Smooth muscle cell (in vitro differentiated cells): Measurements from ENCODE around the gene EME2. TPM values are rescaled to one million over a fixed set of nuclear protein-coding genes. Genes with fewer than 3 reads are reported as not detected.

ENCODE experiments used
- DNase-seq: peaks from one replicate; lab custom pipeline; 2025; ENCODE audit not compliant: unreplicated experiment; lab: John Stamatoyannopoulos, UW
- H2AFZ ChIP-seq: fragments of 200-600 bp; sonication (generic); 2 replicates; pipeline ENCODE4 v1.6.0; 2016; ENCODE audit warnings: antibody characterized with exemption, low read depth, mild to moderate bottlenecking
- H3F3A ChIP-seq: fragments of 200-600 bp; sonication (generic); 2 replicates; pipeline ENCODE4 v1.6.0; 2017; ENCODE audit warnings: antibody characterized with exemption, low read depth
- H3K27ac ChIP-seq: fragments of 200-600 bp; sonication (generic); 2 replicates; pipeline ENCODE4 v1.5.1; 2016; ENCODE audit warnings: low read depth, mild to moderate bottlenecking
- H3K27me3 ChIP-seq: fragments of 200-600 bp; sonication (generic); 2 replicates; pipeline ENCODE4 v1.6.1; 2016; ENCODE audit warnings: low read depth, mild to moderate bottlenecking
- H3K36me3 ChIP-seq: fragments of 200-600 bp; sonication (generic); 2 replicates; pipeline ENCODE4 v1.5.1; 2016; ENCODE audit warnings: low read depth
- H3K4me1 ChIP-seq: fragments of 200-600 bp; sonication (generic); 2 replicates; pipeline ENCODE4 v1.5.1; 2016; ENCODE audit warnings: low read depth
- H3K4me2 ChIP-seq: fragments of 200-600 bp; sonication (generic); 2 replicates; pipeline ENCODE4 v1.6.0; 2016; ENCODE audit warnings: mild to moderate bottlenecking
- H3K4me3 ChIP-seq: fragments of 200-600 bp; sonication (generic); 2 replicates; pipeline ENCODE4 v1.5.1; 2016; ENCODE audit warnings: mild to moderate bottlenecking
- H3K79me2 ChIP-seq: fragments of 200-600 bp; sonication (generic); 2 replicates; pipeline ENCODE4 v1.6.0; 2016; ENCODE audit warnings: low read depth, mild to moderate bottlenecking
- H3K9ac ChIP-seq: fragments of 200-600 bp; sonication (generic); 2 replicates; pipeline ENCODE4 v1.6.0; 2016; ENCODE audit warnings: low read depth
- H3K9me3 ChIP-seq: fragments of 200-600 bp; sonication (generic); replicated peaks from 2 replicates; pipeline ENCODE4 v1.5.1; 2016; ENCODE audit warnings: low read depth
- H4K20me1 ChIP-seq: fragments of 200-600 bp; sonication (generic); 2 replicates; pipeline ENCODE4 v1.6.0; 2016; ENCODE audit warnings: low read depth
- CTCF ChIP-seq: fragments of 200-600 bp; sonication (generic); IDR thresholded peaks from 2 replicates; pipeline ENCODE4 v1.5.1; 2017; ENCODE audit warnings: borderline replicate concordance, mild to moderate bottlenecking, antibody characterized with exemption; ENCODE audit not compliant: insufficient read depth, poor library complexity, severe bottlenecking
- whole genome bisulfite sequencing: methylation state at CpG from one replicate; pipeline ENCODE4 v1.1.7; 2016; ENCODE audit warnings: low lambda C conversion rate; 5-methylcytosine and 5-hydroxymethylcytosine counted together
- polyA plus RNA-seq: library from polyadenylated mRNA; unstranded; fragments of >200 nt; fragmentation: Nextera tagmentation; extraction: Ambion mirVana; gene quantifications from 2 replicates; pipeline ENCODE4 v1.2.1, GENCODE V29; 2016
- total RNA-seq: library from RNA; depleted of rRNA; stranded (reverse); fragments of >200 nt; gene quantifications from 2 replicates; pipeline ENCODE4 v1.2.3, GENCODE V29; 2014

EME2 gene
- total and polyA plus RNA-seq, 2 experiments from 2014 or later = 3.6 to 3.8 TPM

DNA sequence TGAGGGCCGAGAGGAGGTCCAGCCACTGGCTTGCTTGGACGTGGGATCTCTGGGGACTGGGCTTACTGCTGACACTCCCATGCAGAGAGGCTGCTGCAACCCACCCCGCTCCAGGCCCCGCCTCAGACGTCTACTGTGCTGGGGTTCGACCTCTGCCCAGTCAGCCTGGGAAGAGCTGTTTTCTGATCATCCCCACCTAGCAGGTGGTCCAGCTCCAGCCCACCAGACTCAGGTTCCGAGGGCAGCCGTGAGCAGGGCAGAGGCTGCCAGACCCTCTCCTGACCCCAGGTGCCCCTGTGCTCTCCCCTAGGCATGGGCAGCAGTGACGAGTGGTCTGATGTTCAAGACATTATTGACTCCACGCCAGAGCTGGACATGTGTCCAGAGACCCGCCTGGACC lies 24.7 kb upstream of the EME2 start:
- no peaks in the 10 kb centered on the region for H3K4me1 ChIP-seq
- no peak overlapping the region for H3K4me2 ChIP-seq
- peaks cover 6% of the 10 kb centered on the region for H3F3A ChIP-seq
- no peaks in the 10 kb centered on the region for H3K9me3 ChIP-seq
- H2AFZ ChIP-seq = no peak overlapping the region
- H3K9ac ChIP-seq = no peak overlapping the region
- WGBS = 92% methylated on average over 11 of the region's 11 CpGs
- peaks cover 6% of the 10 kb centered on the region for H4K20me1 ChIP-seq
- no peak overlapping the region for H3K27ac ChIP-seq
- TF ChIP-seq CTCF = no peak
- H3K36me3 ChIP-seq = no peaks in the 10 kb centered on the region
- DNase-seq = no peak
- no peak overlapping the region for H3K4me3 ChIP-seq
- no peaks in the 10 kb centered on the region for H3K27me3 ChIP-seq
- no peaks in the 10 kb centered on the region for H3K79me2 ChIP-seq

DNA sequence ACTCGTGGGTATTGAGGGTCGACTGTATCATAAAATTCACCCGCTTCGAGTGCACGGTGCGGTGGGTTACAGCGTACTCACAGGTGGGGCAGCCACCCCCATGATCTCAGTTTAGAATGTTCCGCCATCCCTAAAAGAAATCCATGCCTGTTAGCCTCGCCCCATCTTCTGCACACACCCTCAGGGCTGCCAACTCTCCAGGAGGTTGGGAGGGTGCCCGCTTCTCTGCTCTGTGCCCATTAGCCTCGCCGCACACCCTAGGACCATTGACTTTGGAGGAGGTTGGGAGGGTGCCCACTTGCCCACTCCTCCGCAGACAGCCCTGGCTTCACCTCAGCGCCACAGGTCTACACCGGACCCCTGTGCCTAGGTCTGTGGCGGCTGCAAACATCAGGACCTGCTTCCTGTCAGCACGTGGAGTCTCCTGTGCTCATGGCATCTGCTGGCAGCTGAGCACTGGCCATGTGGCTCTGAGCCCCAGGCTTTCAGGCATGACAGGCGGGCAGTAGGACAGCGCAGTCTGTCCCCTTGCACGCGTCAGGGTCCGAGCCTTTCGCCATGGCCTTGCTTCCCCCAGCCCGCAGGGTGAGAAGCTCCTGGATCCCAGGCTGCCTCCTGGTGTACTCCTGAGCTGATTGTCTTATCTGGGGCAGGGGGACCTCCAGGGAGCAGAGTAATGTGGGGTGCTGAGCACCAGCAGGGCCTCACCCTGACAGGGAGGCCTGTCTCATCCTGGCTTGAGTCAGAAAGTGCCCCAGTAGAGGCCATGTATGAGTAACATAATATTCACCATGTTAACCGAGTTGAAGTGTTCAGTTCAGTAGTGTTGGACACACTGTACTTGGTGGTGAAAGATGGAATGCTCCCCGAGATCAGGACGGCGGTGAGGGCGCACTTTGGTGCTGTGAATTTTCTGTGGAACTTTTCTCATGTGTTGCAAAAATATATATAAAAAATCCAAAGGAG lies 23.2 kb upstream of the EME2 start:
- Histone ChIP-seq H3K79me2 (no peaks in the 10 kb centered on the region), H3F3A (peaks cover 9% of the 10 kb centered on the region), H3K9ac (no peak overlapping the region), H3K4me3 (no peak overlapping the region), H2AFZ (no peak overlapping the region), H3K36me3 (no peaks in the 10 kb centered on the region), H3K4me1 (no peaks in the 10 kb centered on the region), H3K27me3 (no peaks in the 10 kb centered on the region), H3K27ac (no peak overlapping the region), H3K9me3 (no peaks in the 10 kb centered on the region), H4K20me1 (peaks cover 6% of the 10 kb centered on the region), H3K4me2 (no peak overlapping the region)
- no peak for DNase-seq
- WGBS = 97% methylated on average over 29 of the region's 29 CpGs
- TF ChIP-seq CTCF = no peak

DNA sequence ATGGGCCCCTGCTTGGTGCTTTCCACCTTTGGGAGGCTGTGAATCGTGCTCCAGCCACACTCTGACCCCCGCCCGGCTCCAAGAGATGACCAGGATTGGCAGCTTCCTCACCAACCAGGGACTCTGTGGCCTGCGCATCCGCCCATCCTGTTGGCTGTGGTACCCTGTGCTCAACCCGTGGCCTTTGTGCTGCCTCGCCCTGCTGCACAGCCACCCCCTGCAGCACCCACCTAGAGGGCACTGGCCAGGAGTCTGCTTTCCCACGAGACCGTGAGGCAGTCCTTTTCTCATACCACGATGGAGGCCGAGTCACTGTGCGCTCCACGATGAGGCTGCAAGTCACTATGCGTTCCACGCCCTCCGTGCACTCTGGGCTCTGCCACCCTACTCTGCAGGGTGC lies 20.7 kb upstream of the EME2 start:
- Histone ChIP-seq H3K36me3 (no peaks in the 10 kb centered on the region), H3K4me3 (no peak overlapping the region), H3K79me2 (no peaks in the 10 kb centered on the region)

More for the DNA sequence above, 20.7 kb upstream of the EME2 start:
- H3K9ac ChIP-seq = no peak overlapping the region
- TF ChIP-seq CTCF = no peak
- no peak overlapping the region for H3K27ac ChIP-seq
- H3K9me3 ChIP-seq = no peaks in the 10 kb centered on the region
- H2AFZ ChIP-seq = no peak overlapping the region
- no peaks in the 10 kb centered on the region for H3K27me3 ChIP-seq
- DNase-seq = no peak
- 97% methylated on average over 16 of the region's 16 CpGs for WGBS
- H4K20me1 ChIP-seq = peaks cover 11% of the 10 kb centered on the region
- no peaks in the 10 kb centered on the region for H3K4me1 ChIP-seq
- H3F3A ChIP-seq = peaks cover 3% of the 10 kb centered on the region
- H3K4me2 ChIP-seq = no peak overlapping the region
